GM13976 (cell line): ENCODE measurements around the gene PRICKLE3.

ENCODE experiments used
- DNase-seq: peaks from one replicate; pipeline ENCODE4 v3.0.0; 2012; ENCODE audit warnings: low spot score
- in situ Hi-C: fragments of 300-500 bp; cut with MboI; formaldehyde crosslinking; loops from one replicate; pipeline ENCODE4 v1.12.0; 2022; ENCODE audit warnings: low sequenced_read_pairs, mixed read lengths, inconsistent platforms; ENCODE audit not compliant: unreplicated experiment
- TF ChIP-seq, protein P1 (sequence below): IDR thresholded peaks from 2 replicates; pipeline ENCODE4 v1.5.1; 2012; ENCODE audit warnings: borderline replicate concordance, mild to moderate bottlenecking; ENCODE audit not compliant: insufficient read depth; ENCODE audit errors: extremely low read depth, missing control alignments, control extremely low read depth

Gene PRICKLE3

DNA sequence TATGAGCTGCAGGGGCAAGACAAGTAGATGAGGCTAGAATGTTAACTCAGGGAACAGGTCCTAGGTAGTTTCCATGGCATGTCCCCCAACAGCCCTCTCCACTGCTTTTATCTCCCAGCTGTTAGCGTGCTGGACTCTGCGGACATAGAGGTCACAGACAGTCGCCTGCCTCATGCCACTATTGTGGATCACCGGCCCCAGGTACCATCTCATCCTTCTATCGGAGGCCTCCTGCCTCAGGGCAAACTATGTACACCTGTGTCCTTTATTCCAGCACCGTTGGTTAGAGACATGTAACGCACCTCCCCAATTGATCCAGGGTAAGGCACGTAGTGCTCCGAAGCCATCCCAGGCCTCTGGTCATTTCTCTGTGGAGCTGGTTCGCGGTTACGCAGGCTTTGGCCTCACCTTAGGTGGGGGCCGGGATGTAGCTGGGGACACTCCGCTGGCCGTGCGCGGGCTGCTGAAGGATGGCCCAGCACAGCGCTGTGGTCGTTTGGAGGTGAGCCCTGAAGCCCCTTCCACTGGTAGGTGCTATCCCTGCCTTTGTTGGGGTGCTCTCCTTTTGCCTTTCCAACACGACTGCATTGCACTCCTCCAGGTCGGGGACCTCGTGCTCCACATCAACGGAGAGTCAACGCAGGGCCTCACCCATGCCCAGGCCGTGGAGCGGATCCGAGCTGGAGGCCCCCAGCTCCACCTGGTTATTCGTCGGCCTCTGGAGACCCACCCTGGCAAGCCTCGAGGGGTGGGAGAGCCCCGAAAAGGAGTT, 21.4 kb downstream of the PRICKLE3 start:
- TF ChIP-seq, protein P1, sequence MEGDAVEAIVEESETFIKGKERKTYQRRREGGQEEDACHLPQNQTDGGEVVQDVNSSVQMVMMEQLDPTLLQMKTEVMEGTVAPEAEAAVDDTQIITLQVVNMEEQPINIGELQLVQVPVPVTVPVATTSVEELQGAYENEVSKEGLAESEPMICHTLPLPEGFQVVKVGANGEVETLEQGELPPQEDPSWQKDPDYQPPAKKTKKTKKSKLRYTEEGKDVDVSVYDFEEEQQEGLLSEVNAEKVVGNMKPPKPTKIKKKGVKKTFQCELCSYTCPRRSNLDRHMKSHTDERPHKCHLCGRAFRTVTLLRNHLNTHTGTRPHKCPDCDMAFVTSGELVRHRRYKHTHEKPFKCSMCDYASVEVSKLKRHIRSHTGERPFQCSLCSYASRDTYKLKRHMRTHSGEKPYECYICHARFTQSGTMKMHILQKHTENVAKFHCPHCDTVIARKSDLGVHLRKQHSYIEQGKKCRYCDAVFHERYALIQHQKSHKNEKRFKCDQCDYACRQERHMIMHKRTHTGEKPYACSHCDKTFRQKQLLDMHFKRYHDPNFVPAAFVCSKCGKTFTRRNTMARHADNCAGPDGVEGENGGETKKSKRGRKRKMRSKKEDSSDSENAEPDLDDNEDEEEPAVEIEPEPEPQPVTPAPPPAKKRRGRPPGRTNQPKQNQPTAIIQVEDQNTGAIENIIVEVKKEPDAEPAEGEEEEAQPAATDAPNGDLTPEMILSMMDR: no peak
- DNase-seq: no peak
- in situ Hi-C loops: no loop called here

DNA sequence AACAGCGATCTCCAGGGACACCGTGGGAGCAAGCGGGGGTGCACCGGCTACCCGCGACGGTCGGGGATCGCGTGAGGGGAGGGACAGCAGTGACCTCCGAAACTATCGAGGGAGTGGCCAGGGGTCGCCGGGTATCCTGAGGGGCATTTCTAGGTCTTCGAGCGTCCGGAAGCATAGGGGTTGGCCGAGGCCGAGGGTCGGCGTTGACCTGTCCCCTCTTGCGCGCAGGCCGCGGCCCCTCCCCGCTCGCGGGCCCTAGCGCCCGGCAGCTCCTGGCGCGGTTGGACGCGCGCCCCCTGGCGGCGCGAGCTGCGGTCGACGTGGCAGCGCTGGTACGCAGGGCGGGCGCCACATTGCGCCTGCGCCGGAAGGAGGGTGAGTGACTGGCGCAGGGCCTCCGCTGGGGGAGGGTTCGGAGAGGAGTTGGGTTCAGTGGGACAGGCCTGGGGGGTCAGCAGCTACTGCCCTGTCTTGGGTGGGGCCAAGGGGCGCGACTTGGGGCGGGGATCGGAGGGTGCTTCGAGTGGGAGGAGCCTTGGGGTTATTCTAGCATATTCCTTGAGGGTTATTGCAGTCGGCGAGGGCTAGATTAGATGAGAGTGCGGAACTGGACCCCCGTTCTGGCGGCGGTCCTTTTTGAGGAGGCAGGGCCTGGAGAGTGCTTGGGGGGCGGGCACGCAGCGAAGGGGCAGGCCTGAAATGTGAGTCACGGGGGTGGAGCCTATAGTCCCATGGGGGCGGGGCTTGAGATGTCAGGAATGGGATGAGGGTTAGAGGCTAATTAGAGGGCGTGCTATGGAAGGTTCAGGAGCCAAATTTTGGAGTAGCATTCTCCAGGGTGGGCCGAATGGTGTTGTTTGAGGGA, 22.4 kb downstream of the PRICKLE3 start:
- TF ChIP-seq, protein P1: peak; percentile 94
- in situ Hi-C loops: no loop called here
- peak; percentile 84 for DNase-seq

DNA sequence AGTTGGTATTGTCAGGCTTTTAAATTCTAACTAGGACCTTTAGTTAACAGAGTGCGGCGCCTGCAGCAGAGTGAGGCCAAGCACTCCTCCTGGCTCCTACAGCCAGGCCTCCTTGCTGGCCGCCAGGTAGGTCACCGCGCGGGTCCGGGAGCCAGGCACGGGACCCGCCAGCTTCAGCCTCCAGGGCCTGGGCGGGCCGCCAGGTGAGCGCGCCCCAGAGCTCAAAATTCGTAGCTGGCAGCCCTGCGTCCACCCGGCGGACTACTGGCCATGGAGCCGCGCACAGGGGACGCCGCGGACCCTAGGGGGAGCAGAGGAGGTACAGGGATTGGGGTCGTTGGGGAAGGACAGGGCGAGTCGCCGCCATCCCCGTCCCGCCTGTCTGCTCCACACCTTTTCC, 23.6 kb downstream of the PRICKLE3 start, which contains the start of gene MAGIX:
MAGIX (plus strand) TSS at position 139 of the 400 bp plus-strand sequence; CDS start at position 271, 132 bp downstream.
- in situ Hi-C loops: no loop called here
- DNase-seq: no peak
- TF ChIP-seq, protein P1: no peak

DNA sequence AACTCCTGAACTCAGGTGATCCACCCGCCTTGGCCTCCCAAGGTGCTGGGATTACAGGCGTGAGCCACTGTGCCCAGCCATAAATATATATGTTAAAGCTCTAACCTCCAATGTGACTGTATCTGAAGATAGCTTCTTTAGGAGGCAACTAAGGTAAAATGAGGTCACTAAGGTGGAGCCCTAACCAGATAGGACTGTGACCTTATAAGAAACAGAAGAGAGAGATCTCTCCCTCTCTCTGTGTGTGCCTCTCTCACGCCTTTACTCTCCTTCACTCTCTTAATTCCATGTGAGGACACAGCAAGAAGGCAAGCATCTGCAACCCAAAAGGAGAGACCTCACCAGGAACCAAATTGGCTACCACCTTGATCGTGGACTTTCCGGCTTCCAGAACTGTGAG, 24.5 kb downstream of the PRICKLE3 start:
- no peak for DNase-seq
- in situ Hi-C loops: no loop called here
- TF ChIP-seq, protein P1: no peak

DNA sequence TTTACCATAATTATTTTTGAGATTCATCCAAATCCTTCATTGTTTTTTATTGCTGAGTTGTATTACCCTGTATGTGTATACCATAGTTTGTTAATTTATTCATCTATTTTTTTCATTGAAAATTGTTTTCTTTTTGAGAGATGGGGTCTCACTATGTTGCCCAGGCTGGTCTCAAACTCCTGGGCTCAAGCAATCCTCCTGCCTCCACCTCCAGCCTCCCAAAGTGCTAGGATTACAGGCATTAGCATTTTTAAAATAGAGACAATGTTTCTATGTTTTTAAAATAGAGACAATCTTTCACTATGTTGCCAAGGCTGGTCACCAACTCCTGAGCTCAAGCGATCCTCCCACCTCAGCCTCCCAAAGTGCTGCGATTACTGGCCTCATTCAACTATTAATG, 25.3 kb downstream of the PRICKLE3 start:
- DNase-seq: no peak
- in situ Hi-C loops: no loop called here
- TF ChIP-seq, protein P1: no peak

DNA sequence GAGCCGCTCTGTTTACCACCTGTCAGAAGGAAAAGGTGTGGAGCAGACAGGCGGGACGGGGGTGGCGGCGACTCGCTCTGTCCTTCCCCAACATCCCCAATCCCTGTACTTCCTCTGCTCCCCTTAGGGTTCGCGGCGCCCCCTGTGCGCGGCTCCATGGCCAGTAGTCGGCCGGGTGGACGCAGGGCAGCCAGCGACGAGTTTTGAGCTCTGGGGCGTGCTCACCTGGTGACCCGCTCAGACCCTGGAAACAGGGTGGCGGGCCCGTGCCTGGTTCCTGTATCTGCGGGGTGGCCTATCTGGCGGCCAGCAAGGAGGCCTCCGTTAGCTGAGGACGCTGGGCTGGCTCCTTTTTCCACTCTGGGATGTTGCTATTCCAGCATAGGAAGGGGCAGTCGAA, 29.0 kb downstream of the PRICKLE3 start:
- TF ChIP-seq, protein P1: no peak
- in situ Hi-C loops: no loop called here
- no peak for DNase-seq
